HG03354 (cell line): ENCODE data around the gene MTMR3.

Source experiments
- ATAC-seq: cut with Tn5 transposase; IDR thresholded peaks from one replicate; pipeline ENCODE4 v1.9.1; 2021; ENCODE audit warnings: mild to moderate bottlenecking; ENCODE audit not compliant: unreplicated experiment, poor library complexity, severe bottlenecking

MTMR3 gene

DNA sequence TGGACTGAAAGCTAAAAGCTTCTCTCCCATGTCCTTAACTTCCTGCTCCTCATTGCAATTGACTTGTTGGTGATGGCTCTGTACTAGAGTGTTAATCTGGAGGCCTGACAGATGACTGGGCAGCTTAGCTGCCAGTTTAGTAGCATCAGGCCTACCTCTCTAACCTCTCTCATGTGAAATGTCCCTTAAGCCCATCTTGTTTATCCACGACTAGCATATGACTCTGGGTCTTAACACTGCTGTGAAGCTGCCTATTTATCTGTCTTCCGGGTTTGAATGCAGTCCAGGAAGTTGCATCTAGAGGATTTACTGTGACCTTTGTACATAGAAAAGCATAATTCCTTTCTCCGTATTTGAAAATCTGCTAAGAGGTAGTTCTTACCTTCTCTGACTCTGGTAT is 112.0 kb downstream of the MTMR3 start:
- no peak for ATAC-seq

DNA sequence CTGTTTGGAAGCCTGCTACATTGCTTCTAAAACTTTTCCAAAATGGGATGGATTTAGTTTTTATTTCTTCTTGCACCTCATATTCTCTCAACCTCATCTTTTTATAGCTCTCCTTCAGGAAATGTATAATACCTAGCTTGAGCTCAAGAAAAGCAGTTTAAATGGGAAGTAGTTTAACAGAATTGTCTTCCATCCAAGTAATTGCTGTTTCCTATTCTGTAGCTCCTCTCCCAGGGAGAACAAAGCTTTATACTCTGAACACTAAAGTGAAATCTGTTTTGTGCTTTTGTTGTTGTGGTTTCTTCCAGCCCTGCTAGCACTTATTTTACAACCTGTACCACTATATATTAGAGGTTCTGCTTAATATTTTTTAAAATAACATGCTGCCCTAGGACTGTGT is 114.1 kb downstream of the MTMR3 start:
- ATAC-seq, result no peak

DNA sequence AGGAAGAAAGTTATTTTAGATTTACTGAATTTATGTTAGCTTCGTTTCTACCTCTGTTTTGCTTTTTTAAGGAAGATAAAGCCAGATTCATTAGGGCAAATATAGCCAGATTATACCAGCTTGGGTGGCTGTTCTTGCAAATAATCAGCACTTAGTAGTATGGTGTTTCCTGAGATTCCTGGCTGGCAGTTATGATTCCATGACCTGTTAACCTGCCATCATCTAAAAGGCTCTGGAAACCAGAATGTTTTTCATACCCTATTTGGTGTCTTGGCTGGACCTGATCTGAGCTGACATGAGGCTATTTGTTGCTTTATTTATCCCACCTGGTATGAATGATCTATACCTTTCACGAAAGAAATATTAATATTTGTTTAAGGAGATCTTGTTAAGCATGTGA is 114.5 kb downstream of the MTMR3 start:
- no peak for ATAC-seq

DNA sequence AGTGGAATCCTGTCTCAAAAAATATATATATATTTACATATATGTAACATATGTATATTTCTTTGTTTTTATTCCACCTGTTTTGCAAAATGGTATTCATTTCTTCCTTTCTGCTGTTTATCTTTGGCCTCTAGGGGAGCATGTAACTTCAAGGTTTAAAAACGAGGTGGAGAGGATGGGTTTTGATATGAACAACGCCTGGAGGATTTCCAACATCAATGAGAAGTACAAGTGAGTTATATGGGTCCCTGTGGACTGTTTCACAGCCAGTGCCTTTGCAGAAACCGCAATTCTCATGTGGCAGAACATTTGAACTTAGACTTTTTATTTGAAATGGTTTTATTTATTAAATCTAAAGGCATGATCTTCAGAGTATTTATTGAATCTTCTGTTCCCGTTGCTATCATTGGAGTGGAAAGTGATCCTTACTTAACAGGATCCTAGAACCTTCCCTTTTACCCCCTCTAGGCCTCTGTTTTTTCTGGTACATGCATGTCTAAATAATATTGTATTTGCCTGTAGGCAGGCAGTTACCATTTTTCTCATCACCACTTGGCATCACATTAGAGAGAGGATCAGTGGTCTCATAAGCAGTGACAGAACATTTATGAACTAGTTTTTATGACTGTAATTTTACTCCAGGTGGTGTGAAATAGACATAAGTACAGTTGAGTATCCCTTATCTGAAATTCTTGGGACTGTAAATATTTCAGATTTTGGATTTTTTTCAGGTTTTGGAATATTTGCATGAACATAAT is 115.8 kb downstream of the MTMR3 start:
- ATAC-seq, result no peak

DNA sequence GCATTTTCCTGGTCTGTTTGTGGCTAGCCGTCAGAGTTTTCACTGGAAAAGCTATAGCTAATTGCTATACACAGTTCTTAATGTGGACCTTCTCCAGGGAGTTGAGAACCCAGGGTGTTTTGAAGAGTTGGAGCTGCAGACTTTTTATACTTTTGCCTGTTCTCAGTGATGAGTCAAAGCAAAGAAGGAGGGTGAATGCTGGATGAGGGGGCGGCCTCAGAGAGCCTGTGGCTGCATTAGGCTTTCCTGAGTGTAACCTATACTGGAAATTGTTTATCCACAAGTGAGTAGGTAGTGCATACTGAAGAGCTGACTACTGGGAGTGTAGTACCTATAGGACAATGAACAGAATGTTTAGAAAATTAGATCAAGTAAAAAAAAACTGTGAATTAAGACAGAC is 117.6 kb downstream of the MTMR3 start:
- ATAC-seq, result no peak

DNA sequence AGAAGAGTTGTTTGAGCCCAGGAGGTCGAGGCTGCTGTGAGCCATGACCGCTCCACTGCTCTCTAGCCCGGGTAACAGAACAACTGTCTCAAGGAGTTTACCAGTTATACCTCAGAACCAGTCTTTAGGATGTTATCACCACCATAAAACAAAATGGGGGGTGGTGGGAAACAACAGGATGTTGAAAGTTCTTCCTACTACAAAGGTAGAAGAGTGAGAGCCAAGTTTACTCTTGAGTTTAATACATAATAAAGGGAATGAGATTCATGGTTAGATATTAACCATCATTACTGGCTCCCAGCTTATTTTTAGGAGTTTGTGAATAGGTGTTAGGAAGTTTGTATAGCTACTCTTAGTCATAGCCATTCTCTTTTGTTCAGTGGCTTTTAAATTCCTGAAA is 118.5 kb downstream of the MTMR3 start:
- ATAC-seq, result no peak

DNA sequence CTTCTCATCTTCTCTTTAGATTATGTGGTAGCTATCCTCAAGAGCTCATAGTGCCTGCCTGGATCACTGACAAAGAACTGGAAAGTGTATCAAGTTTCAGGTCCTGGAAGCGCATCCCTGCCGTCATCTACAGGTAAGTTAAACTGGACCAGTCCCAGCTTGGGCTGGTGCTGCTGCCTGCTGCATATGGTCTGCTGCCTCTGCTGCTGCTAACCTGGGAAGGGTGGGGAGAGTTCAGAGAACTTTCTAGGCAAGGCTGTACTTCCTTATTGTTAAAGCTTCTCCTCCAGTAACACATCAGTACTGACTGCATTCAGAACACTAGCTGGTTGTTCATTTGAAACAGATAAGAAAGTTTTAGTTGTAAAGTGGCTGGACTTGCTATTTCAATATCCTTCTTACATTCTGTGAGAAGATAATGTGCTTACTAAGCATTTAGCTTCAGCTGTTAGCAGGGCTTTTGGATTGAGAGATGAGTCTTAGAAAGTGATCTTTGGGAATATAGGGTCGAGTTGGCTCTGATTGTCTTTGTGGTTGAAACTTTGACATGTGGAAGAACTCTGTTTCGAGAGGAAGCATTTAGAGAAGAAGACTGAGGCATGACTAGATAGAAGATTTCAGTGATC is 120.0 kb downstream of the MTMR3 start:
- no peak for ATAC-seq

DNA sequence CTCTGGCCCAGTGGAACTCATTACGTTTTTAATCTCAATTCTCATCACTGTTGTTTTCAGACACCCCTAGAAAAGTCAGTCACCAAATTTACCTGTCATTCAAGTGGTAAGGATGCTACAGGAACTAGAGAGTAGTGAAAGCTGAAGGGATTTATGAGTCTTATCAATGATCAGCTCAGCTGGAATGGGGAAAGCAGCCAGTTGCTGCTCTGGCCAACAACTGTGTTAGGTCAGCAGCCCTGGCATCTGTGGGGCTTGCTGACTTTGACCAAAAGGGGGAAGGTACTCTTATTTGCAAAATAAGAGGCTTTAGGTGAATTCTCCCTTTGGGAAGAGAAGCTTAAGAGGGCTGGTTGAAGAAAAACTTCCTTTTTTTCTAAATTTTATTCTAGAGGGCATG is 121.1 kb downstream of the MTMR3 start:
- ATAC-seq, result no peak

DNA sequence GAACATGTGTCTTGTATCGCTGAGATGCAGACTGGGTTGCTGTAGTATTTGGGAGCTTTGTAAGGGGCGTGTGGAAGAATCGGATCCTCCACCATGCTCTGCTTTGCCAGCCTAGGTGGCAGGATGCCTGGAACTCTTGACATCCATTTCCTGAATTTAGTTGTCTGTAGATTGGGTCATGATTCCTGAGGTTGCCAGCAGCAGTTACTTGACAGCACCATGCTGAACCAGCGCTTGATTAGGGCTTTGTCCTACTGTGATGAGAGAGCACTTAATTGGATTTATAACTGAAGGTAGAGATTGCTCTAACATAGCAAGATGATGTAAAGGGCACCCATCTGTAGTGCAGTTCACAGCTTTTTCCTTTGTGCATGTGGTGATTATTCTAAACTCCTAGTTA is 121.7 kb downstream of the MTMR3 start:
- ATAC-seq, result no peak

DNA sequence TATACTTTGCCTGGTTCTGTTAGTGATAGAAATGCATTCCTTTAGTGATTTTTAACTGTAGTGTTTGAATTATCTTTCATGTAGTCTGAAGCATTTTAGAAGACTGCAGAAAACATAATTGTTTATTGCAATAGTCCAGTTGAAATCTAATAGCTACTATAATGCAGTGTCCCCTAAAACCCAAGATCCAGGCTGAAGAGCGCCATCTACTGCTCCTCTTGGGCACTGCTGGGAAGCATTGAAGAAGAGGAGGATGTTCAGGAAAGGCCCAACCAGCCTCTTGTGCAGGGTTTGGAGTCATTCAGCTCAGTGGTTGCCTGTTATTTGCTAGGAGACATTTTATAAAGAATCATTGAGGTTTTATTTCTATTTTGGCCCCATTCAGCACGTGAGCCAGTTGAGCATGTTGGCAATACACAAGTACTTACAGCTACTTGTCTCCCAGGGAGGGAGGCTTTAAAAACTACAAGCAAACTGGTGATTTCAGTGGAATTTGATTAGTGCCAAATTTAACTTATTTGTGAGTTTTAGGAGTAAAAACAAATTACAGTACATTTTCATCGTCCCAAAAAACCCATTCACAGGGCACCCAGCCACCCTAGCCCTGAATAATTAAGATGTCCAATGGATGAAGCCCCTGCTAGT is 122.4 kb downstream of the MTMR3 start:
- no peak for ATAC-seq

DNA sequence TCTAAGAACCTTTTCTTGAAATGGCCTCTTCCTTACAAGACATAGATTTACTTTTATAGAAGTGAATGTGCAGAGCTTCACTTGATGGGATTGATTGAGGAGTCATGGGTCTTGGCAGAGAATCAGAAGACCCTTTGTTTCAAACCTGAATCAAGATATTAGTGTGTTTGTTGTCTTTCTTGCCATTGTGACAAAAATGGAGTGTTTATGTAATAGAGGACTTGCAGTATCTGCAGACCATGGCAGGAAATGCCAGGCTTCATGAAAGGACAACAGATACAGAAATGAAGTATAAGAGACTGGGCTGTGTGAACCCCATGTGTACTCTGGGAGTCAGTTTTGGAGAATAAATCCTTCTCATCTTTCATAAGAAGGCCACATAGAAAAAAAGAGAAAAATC is 124.4 kb downstream of the MTMR3 start:
- no peak for ATAC-seq

DNA sequence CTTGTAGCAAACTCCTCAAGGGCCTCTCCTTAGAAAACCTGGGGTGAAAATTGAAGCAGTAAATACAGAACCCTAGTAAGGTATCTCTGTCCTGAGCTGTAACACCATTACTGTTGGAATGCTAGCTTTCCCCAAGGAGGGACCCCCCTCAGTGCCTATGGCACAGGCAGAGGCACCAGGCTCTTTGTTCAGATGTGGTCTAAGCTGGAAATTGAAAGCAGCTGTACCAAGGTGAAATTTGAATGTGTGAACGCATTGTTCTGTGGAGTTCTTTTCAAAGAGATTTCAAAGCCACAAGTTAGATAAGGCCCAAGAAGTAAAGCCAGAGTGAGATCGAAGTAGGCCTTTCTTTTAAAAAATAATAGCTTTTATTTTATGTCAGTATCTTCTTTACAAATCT is 125.4 kb downstream of the MTMR3 start:
- ATAC-seq, result no peak

DNA sequence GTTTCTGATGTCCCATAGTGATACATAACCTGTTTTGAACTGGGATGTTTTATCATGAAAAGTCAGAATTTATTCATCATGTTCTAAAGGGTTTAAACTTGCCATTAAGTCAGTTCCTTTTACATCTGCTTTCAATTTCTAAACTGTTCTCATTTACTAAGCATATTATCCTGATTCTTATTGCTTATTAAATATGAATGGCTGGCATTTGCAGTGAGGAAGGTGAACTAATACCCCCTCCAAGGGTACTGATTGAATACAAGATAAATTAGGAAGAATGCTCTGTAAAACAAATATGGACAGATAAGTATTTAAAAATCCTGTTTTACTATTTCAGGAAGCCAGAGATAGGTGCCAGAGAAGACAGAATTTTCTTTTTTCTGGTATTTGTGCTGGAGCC is 126.5 kb downstream of the MTMR3 start:
- ATAC-seq, result no peak

DNA sequence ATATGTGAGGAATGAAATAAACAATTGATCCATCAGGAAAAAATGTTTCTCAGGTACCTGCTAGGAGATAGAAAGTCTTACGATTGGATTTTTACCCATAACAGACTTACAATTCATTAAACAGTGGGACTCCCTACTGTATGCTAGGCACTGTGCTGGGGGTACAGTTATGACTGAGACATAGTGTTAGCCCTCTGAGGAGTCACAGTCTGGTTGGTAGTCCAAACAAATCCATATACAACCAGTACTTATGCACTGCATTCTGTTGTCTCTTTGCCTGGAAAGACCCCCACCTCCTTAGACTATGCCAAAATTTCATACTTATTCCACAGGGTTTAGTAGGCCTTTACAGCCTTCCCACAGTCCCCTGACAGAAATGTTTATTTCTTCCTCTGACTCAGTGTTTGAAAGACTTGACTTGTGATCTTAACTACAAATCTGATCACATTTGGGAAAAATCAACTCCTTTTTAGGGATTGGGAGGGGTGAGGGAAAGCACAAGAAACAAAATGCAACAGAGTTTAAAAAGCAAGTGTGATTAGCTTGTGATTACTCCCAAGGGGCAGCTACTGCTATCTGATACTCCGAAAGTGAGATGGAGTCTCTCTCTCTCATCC is 127.9 kb downstream of the MTMR3 start:
- ATAC-seq, result no peak

DNA sequence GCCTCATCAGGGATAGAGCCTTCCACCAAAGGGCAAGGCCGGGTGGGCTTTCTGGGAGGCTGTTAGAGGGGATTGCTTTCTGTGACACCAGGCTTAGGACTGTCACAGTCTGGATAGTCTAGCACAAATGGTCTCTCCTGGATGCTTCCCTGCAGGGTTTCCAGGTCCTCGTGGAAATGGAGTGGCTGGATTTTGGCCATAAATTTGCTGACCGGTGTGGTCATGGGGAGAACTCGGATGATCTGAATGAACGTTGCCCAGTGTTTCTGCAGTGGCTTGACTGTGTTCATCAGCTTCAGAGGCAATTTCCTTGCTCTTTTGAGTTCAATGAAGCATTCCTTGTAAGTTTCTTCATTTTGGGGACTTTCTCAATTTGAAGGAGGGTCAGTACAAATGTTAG is 130.2 kb downstream of the MTMR3 start:
- no peak for ATAC-seq

DNA sequence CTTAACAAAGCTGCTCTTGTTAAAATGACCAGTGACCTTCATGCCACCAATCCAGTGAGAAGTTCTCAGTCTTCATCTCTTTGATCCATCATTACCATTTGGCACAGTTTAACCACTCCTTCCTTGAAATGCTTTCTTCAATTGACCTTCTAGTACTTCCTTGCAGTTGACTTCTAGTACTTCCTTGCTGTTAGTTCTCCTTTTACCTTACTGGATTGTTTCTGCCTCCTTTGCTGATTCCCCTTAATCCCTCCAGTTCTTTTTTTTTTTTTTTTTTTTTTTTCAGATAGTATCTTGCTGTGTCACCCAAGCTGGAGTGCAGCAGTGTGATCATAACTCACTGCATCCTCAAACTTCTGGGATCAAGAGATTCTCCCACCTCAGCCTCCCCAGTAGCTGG is 131.3 kb downstream of the MTMR3 start:
- ATAC-seq, result no peak

DNA sequence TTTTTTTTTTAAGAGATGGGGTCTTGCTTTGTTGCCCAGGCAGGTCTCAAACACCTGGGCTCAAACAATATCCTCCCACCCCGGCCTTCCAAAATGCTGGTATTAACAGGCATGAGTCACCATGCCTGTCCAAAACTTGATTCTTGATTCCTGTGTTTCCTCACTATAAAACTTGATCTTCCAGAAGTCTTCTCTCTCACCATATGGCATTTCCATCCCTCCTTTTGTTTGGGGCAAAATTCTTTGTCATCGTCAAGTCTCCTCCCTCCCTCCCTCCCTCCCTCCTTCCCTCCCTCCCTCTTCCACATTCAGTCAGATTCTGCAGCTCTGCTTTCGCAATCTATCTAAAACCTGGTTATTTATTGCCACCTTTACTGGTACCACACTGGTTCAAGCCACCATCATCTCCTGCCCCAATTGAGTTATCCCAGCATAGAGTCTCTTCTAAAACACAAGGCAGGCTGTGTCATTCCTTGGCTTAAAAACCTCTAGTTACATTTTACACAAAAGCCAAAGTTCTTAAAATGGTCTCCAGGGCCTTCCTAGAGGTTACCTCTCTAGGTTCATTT is 132.3 kb downstream of the MTMR3 start:
- no peak for ATAC-seq

DNA sequence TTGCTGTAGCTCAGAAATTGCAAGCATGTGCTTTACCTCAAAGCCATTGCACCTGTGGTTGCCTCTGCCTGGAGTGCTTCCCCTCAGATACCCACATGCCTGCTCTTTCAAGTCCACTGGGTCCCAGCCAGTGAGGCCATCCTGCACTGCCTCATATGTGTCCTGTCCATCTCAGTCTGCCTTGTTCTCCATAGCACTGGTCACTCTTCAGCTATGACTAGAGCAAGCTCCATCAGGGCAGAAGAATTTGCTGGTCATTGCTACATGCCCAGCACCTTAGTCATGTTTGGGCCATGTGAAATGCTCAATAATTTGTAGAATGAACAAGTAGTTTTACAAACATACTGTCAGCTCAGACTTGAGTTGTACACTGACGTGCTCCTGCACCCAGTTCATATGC is 132.9 kb downstream of the MTMR3 start:
- ATAC-seq, result no peak

DNA sequence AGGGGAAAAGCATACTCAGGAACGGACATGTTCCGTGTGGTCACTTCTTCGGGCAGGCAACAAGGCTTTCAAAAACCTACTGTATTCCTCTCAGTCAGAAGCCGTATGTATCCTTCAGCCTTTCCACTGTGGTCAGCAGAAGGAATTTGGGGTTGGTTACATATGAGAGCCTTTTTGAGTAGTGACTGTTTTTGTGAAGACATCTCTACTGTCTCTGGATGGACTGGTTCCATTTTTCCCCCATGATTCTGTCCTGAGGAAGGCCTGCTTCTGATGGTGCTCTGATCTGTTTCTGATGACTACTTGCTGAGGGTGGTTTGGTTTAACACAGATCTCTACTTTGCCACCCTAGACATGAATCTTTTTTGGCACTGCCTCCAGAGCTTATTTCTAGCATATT is 133.6 kb downstream of the MTMR3 start:
- no peak for ATAC-seq

DNA sequence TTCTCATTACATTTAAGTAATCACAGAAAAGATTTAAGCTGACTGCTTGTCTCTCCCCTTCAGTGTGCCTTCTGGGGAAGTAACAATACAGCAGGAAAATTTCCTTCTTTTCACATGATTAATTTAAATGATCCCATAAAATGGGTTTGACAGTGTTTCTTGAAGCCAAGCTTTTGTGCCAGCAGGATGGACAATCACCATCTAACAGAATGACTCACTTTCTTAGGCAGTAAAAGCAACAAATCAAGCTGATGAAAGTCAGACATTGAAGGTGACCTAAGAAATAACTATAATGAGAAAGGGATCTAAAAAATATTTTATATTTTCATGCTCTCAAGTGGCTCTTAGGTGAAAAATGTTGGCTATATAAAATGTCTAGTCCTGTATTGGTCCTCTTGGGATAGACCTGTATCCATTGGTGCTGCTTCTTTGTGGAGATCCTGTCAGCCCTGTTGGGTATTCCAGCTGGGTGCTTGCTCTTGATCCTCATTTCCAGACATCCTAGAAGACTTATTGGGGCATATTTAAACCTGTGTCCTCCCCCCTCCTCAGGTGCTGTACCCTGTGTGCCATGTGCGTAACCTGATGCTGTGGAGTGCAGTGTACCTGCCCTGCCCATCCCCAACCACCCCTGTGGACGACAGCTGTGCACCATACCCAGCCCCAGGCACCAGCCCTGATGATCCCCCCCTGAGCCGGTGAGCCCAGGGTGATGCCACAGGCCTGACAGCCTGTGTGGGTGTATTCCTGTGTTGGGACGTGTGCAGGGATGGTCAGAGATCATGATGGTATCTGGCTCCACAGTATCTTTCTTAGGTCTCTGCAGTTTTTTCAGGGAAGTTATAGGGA is 134.6 kb downstream of the MTMR3 start:
- ATAC-seq, result no peak
